Measurements from ENCODE around the gene PRR22.
A peak's percentile ranks its signal among the peaks of the same experiment; 100 is the strongest.

Gene PRR22

GRCh38 chr19:5814123-5814851, 29.7 kb upstream of the PRR22 start:
- DNase-seq = no peak

DNA sequence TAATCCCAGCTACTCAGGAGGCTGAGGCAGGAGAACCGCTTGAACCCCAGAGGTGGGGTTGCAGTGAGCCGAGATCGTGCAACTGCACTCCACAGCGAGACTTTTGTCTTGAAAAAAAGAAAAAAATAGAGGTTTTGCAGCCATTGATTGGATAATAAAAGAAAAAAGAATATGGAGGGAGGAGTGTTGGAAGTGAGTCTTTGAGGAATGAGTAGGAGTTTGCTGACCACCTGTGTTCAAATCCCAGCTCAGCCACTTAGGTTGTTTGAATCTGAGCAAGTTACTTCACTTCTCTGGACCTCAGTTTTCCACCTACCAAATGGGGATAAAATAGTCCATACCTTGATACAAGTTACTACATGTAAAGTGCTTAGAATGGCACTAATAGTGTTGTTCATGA, 26.6 kb upstream of the PRR22 start:
- no peak for DNase-seq

- no peak for DNase-seq
Measured at GRCh38 chr19:5809469-5809868, 24.9 kb upstream of the PRR22 start.

DNA sequence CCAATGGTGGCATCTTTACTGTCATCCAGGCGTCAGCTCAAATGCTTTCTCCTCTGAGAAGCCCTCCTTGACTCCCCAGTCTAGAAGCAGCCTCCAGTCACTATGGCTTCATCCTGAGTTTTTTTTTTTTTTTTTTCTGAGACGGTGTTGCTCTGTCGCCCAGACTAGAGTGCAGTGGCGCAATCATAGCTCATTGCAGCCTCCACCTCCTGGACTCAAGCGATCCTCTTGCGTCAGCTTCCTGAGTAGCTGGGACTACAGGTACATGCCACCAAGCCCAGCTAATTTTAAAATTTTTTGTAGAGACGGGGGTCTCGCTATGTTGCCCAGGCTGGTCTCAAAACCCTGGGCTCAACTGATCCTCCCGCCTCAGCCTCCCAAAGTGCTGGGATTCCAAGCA, 24.5 kb upstream of the PRR22 start:
- no peak for DNase-seq

GRCh38 chr19:5808120-5808816, 23.7 kb upstream of the PRR22 start:
- DNase-seq = no peak

DNA sequence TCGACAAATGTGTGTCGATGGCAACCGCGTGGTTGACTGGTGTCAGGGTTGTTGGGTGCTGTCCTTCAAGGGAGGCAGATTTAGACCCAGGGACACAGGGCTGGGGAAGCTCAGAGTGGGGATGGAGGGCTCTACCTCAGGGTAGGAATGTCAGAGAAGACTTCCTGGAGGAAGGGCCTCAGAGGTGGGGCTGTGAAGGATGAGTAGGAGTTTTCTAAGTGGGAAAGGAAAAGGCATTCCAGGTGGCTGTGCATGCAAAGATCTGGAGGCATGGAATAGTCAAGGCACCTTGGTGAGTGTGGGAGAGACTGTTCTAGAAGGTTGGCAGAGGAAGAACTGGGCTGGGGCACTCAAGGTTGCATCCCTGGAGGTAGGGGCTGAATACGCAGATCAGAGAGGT, 22.4 kb upstream of the PRR22 start:
- no peak for DNase-seq

DNA sequence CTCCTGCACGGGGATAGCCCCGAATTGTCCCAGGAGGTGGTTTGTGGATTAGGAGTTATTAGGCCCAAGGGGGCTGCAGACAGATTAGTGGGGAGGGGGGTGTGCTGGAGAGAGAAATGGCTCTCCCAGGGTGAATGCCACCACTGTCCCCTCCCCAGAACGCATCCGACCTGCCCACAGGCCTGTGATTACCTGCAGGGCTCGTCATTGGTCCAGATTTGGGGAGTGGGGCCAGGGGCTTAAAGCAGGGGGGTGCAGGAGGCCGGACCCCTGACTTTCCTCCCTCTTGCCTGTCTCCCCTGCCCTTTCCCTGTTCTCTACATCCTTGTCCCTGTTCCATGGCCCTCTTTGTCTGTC, 21.6 kb upstream of the PRR22 start:
- DNase-seq = no peak

DNA sequence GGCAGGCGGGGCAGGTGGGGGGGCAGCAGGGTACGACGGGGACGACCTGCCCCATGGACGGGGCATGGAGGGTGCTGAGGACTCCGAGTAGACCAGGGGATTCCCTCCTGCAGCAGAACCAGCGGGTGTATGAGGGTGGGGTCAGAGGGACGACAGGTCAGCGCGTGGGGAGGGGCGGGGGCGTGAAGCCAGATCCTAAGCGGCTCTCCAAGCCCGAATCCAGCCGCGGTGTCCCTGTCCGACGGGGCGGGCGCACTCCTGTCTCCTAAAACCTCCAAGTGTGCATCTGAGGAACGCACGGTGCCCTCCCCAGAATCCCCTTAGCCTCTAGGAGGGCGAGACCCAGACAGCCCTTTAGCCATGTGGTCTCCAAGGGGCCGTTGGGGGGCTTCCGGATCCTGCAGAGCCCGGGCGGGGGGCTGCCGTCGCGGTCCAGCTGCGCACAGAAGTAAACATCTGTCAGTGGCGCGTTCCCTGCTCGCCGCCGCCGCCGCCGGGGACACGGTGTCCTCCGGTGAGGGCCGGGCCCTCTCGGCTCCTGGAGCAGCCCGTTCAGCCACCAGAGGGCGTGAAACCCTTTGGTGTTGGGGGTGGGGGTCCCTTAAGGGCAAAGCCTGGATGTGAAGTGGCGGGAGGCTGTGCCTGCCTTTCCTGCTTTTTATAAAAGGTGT, 21.1 kb upstream of the PRR22 start:
- DNase-seq = peak; percentile 47 to 61

DNA sequence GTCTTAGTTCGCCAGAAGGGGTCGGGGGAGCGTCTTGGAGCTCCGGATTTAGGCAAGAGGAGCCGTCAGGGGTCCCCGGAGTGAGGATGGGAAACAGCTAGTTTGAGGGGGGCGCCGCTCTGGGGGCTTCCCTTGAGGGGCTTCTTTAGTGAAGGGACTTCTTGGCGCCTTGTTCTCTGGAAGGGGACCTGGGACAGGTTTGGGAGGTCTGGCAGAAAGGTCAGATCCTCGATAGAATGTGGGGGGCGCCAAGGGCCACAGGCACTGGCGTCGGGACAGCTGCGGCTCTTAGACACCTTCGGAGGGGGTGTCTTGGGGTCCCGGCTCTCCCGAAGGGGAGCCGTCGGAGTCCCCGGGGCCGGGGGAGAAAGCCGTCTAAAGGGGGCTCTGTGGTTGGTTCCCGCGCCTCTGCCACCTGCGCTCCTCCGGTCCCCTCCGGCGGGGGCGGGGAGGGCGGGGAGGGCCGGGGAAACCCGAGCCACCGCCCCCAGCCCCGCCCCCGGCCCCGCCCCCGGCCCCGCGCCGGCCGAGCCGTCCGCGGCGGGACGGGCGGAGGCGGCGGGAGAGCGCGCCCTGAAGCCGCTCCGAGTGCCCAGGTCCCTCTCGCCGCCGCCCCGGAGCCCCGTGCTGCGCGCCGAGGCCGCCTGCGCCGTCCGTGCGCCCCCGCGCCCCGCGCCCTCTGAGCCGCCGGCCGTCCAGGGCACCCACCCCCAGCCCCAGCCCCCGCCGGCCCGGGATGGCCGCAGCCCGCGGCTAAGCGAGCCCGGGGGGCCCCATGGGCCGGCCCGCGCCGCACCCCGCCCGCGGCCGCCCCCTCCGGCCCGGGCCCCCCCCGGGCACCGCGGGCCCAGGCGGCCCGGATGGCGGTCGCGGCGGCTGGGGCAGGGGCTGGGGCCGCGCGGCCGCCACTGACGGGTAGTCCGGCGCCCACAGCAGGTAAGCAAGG, 20.2 kb upstream of the PRR22 start, which contains the start of gene NRTN:
Gene NRTN (plus strand): TSS at position 552 of the 946 bp plus-strand sequence. CDS start 19,099 bp downstream, outside the sequence.
- peak; percentile 60 to 62 for DNase-seq

DNA sequence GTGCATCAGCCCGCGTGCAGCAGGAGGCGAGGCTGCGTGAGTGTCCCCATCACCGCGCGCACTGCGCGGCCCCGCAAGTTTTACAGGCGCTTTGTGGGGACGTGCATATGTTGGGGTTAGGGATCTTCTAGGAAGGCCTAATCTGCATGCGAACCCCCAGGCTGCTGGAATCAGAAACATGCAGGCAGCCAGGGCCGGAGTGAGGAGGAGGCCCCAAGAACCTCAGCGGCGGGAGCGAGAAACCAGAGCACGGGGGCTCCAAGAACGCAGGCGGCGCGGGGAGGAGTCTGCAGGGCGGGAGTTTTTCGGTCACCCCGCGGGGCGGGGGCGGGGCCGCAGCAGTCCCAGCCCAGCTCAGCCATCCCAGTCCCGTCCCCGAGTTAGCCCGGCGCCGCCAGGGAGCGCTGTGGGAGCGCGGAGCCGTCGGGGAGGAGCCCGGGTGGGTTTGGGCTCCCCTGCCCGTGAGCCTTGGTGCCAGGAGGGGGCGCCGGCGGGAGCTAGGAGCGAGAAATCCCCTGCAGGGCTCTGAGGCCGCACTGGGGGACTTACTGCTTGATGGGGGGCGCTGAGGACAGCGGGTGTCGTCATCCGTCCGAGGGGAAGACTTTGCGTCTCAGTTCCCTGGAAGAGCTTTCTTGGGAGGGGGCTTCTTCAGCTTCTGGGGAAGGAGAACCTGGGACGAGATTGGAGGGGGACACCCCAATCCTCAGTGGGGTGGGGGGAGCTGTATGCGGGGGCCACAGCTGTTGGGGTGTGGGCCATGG, 19.4 kb upstream of the PRR22 start:
- DNase-seq = peak; percentile 86 to 94

DNA sequence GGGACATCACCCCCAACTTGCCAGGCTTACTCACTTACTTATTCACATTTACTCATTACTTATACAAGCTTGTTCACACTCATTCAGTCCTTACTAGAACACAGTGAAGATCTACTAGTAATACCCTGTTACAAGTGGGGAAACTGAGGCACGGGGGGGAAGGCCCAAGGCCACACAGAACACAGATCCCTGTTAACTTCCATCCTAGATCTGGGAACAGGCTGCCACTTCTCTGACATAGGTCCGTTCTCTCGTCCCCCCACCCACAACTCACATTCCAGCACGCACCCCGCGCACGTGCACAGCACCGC, 18.9 kb upstream of the PRR22 start:
- no peak for DNase-seq

GRCh38 chr19:5801796-5802619, 17.5 kb upstream of the PRR22 start:
- no peak for DNase-seq

DNA sequence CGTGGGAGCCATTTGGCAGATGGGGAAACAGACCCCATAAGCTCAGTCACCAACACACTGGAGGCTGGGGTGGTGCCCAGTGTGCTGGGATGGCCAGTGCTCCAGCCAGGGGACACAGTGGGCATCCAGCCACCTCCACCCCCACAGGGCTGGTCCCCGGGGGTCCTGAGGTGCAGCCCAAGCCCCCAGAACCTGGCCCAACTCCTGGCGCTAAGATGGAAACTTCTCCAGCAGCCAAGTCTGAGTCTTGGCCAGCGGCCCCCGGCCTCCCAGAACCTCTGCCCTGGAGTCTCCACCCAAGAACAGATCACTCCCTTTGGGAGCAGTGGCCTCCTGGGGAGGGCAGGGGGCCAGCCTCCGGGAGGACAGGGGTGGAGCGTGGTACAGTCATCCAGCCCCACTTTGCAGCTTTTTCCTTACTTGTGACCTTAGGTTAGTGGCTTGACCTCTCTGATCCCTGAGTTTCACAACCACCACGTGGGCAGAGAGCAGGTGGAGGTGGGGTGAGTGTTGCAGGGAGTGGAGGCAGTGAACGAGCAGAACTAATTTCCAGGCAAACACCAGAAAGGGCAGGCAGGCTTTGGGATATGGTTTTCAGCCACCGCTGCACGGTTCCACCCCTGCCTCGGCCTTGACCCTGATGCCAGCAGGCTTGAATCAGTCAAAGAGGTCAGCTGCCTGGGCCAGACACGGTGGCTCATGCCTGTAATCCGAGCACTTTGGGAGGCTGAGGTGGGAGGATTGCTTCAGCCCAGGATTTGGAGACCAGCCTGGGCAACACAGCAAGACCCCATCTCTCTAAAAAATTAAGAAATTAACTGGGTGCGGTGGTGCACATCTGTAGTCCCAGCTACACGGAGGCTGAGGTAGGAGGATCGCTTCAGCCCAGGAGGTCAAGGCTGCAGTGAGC, 16.1 kb upstream of the PRR22 start:
- DNase-seq = no peak

GRCh38 chr19:5799247-5800241, 15.0 kb upstream of the PRR22 start:
- DNase-seq = no peak

GRCh38 chr19:5798244-5798643, 13.7 kb upstream of the PRR22 start:
- no peak for DNase-seq

- DNase-seq = no peak
Measured at GRCh38 chr19:5795382-5795919, 10.9 kb upstream of the PRR22 start.

DNA sequence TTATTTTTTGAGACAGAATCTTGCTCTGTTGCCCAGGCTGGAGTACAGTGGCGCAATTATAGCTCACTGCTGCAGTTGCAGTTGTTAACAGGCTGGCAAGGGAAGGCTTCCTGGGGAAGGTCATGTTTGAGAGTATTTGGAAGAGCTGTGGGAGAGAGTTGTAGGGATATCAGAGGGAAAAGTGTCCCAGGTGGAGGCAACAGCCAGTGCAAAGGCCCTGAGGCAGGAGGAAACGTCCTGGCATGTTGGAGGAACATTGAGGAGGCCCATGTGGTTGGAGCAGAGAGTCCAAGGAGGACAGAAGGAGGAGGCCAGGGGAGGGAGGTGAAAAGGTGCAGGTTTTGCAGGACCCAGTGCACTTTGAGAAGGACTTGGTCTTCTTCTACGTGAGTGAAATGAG, 8.6 kb upstream of the PRR22 start:
- no peak for DNase-seq

GRCh38 chr19:5792224-5792623, 7.7 kb upstream of the PRR22 start:
- no peak for DNase-seq
